ENCODE results near the gene TTC32. TPM values are rescaled to one million over a fixed set of nuclear protein-coding genes. Genes with fewer than 3 reads are reported as not detected.
A peak's percentile ranks its signal among the peaks of the same experiment; 100 is the strongest.

The TTC32 gene
- total RNA-seq, 1 donor from 2014 or later = 2.7 TPM

DNA sequence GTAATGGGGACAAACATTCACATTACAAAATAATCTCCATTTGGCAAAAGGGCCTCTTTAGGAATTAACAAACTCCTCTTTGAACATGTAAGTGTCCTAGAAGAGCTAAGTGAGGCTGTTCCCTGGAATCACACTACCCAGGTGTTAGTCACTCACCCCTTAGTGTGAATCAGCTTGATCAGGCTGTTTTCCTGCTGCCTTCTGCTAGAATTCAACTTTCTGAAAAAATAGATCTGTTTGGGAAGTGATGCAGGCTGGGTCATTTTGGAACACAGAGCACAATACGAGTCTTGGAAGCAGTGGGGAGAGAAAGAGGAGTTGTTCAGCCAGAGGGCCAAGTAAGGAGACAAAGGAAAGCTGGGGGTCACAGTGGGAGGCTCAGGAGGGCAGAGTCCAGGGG is 40.0 kb downstream of the TTC32 start:
- intact Hi-C loops (cut with DNase I) = loop anchor here (2.0 to 5.0 kb wide), 6 partner anchors 60 to 1475 kb away; no protein-coding TSS in a partner anchor
- ATAC-seq (no peak), DNase-seq (ENCODE audit: missing footprints) (no peak)

- DNase-seq (ENCODE audit: missing footprints) (peak; percentile 68), ATAC-seq (peak; percentile 41)
- intact Hi-C loops (cut with DNase I) = loop anchor here (5.0 kb wide), 4 partner anchors 58 to 1473 kb away; no protein-coding TSS in a partner anchor
These were observed 41.8 kb downstream of the TTC32 start for GRCh38 chr2:19860022-19860421.

DNA sequence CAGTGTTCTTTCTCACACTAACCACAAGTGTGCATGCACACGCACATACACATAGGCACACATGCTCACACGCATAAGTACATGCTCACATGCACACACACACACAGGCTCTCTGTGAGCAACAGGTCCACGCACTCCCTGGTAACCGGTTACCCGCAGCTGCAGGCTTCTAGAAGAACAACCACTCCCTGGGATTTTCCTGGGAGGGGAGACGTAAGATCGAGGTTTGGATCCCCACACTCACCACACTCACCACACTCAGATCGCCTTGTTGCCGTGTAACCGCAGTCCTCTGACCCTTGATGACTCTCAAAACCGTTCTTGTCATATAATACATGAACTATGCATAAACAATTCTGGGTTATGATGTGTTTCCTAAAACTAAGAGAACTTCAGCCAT is 42.2 kb downstream of the TTC32 start:
- no peak for ATAC-seq

DNA sequence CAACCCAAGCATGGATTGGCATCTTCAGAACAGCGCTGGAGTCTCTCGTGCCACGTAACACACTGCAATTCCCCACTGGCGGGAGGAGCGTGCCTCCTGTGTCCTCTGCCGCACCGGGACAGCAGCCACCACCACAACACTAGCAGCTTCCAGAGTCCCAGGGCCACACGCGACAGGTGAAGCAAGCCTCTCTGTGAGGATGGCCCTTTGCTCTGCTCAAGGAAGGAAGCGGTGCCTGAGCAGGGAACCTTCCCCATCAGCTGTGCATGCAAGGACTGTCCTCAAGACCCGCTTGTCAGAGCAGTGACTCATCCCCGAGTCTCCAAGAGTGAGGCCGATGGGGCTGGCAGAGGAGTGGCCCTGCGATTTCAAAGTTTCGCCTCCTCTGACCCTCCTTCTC is 44.0 kb downstream of the TTC32 start:
- intact Hi-C loops (cut with DNase I) = no loop called here
- no peak for DNase-seq (ENCODE audit: missing footprints)

More for the DNA sequence above, 42.2 kb downstream of the TTC32 start:
- intact Hi-C loops (cut with DNase I) = no loop called here
- DNase-seq (ENCODE audit: missing footprints) = no peak

DNA sequence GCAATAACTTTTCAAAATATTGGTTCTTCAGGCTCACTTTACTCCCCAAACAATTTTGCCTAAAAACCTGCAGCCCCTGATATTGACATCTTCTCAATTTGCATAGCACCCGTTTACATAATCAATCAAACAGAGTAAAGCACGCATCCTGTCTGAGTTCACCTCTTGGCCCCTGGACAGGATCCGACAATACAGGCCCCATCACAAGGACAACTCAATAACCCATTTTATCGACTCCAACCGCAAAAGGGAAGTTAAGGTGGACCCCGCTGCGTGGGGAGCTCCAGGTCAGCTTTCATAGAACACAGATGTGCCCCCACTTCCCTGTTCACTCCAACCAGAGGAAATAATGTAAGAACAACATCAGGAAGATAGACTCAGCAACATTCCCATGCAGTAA is 44.7 kb downstream of the TTC32 start:
- ATAC-seq (no peak), DNase-seq (ENCODE audit: missing footprints) (no peak)
- intact Hi-C loops (cut with DNase I) = no loop called here

More for the DNA sequence above, 44.0 kb downstream of the TTC32 start:
- ATAC-seq = no peak

DNA sequence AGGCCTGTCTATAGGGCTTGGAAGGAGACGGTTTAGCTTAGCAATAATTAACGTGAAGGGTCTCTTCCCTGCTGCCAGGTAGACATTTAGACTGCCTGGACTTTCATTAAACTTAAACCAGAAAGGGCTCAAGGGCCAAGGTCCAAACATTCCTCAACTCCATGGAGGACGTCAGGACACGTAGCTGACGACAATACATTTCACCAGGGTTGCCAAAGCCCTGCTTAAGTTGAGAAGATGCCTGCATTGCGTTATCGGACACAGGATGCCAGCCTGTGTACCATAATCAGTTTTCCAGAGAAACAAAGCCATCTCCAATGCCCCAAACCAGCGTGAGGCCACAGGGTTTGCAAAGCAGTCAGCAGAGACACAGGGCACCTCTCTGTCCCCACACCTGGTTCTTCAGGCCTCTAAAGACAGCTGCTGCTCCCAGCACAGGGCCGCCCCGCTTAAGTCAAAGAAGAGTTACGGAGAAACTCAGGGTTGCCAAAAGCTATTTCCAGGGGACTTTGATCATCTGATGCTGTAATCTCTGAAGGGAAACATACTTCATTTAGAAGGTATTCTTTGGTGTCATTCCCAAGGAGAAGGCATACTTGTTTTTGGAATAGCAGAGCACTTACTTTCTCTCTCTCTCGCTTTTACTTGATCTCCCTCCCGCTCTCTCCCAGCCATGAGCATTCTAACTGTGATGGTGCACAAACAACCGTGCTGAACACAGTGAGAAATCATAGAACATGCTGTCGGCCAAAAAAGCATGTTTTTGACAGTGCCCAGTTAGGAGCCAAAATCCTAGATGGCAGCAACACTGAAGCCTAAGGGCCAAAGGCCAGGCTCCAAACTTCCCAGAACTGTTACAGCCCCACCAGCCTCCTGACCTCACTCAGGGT is 46.0 kb downstream of the TTC32 start:
- no peak for ATAC-seq
- DNase-seq (ENCODE audit: missing footprints) = no peak
- intact Hi-C loops (cut with DNase I) = no loop called here

DNA sequence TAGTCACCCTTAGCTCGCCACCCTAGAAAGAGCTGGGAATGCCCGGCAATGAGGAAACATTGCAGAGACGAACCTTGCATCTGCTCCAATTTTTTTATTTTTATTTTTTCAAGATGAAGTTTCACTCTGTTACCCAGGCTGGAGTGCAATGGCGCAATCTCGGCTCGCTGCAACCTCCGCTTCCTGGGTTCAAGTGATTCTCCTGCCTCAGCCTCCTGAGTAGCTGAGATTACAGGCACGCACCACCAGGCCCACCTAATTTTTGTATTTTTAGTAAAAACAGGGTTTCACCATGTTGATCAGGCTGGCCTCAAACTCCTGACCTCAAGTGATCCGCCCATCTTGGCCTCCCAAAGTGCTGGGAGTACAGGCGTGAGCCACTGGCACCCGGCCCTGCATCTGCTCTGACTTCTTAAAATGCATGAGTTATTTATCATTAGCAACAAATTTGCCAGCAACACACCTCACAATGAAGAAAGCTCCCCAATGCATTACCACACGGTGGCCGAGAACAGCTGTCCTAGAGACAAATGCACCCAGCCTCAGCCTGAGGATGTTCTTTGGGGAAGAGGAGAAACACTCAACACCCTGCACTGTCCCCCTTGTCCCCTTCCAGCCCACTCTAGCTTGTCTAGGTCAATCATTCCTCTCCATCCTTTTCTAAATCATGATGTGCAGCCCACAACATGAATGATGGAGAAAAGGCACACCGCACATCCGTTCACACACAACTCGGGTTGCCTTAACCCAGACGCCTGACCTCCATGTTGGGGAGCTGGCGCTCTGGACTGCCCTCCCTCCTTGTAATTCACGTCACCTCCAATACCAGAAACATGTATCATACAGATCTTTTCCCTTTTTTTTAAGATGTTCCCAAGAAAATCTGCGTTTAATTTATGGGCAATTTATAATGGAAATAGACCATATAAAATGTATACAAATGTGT is 46.9 kb downstream of the TTC32 start:
- intact Hi-C loops (cut with DNase I) = no loop called here
- DNase-seq (ENCODE audit: missing footprints) = no peak
- ATAC-seq = no peak

GRCh38 chr2:19851116-19851695 is 50.6 kb downstream of the TTC32 start:
- no peak for ATAC-seq
- intact Hi-C loops (cut with DNase I) = no loop called here
- no peak for DNase-seq (ENCODE audit: missing footprints)

DNA sequence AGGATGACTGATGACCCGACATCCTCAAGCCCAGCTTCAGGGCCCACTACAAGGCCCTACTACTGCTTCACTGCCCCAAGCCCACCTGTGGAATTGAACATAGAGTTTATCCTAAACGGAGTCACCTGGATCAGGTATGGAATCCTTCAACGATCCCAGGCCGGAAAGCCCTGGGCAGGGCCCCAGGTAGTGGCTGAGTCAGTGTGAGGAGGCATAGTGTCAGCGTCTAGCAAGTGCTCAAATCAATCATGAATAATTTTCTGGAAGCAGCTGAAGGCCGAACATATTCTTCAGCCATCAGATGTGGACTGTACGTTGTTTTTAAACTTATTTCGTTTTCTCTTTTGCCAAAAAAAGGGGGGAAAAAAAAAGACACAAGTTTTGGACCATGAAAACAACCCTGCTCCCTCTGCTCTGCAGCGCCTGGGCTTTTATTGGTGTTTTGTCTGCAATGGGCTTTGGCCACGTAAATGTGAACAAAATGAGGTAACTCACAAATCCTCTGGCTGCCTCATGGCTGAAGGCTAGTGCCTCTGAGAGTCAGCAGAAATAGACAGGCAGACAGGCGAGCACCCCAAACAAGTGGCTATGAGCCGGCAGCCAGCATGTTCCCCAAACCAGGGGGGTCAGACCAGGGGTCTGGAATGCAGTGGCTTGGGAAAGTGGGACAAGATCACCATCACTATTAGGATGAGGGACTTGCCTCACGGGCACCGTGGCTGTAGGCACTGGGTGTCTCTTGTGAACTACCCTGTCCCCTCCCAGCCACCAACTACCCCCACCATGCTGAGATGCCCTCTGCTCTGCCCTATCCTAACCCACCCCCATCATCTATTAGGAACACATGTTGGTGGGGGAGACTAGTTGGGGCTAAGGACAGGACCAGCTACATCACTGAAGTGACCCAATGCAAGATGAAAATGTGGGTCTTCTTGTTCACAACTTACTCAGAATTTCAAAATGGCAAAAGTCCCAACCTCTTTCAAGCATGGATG is 51.4 kb downstream of the TTC32 start:
- DNase-seq (ENCODE audit: missing footprints) (no peak), ATAC-seq (no peak)
- intact Hi-C loops (cut with DNase I) = no loop called here

GRCh38 chr2:19848952-19849351 is 52.8 kb downstream of the TTC32 start:
- DNase-seq (ENCODE audit: missing footprints) (no peak), ATAC-seq (no peak)
- intact Hi-C loops (cut with DNase I) = no loop called here

GRCh38 chr2:19848029-19848750 is 53.6 kb downstream of the TTC32 start:
- intact Hi-C loops (cut with DNase I) = no loop called here
- no peak for ATAC-seq
- no peak for DNase-seq (ENCODE audit: missing footprints)

DNA sequence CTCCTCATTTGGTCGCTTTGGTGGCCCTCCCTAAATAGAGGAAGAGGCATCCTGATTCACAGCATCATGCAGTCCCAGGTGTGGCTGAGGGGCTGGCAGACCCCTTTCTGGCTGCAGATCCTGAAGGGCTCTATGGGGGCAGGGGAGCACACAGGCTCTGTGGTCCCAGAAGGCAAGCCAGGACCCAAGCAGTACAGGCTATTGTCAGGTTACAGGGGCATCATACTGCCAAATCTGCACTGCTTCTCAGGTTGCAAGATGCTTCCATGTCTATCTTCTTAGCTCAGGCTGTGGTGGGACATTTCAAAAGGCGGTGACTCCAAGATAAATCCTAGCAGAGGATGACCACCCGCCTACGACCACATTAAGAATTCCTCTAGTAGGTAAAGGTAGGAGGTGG is 54.3 kb downstream of the TTC32 start:
- ATAC-seq (no peak), DNase-seq (ENCODE audit: missing footprints) (no peak)
- intact Hi-C loops (cut with DNase I) = no loop called here

Other genes with a start within 250 kb of the TTC32 start
- gene WDR35, start 88.1 kb upstream of the TTC32 start, total RNA-seq = 4.1 TPM
- gene MATN3, start 110.7 kb upstream of the TTC32 start, total RNA-seq = 0.19 TPM
- 242 TPM for gene LAPTM4A, start 149.6 kb upstream of the TTC32 start, total RNA-seq

All from Right ventricle myocardium inferior (tissue), 1 donor.